Glutamatergic neuron (in vitro differentiated cells): ENCODE measurements around the gene DUS2. TPM values are rescaled to one million over a fixed set of nuclear protein-coding genes. Genes with fewer than 3 reads are reported as not detected.

ENCODE experiments used
- DNase-seq: peaks from one replicate; pipeline ENCODE4 v3.0.0; 2022
- H3K27ac Mint-ChIP-seq: one replicate; pipeline ENCODE4 v1.8.0; 2020; ENCODE audit warnings: mild to moderate bottlenecking, mixed read lengths, inconsistent platforms; ENCODE audit not compliant: unreplicated experiment
- H3K27me3 Mint-ChIP-seq: one replicate; pipeline ENCODE4 v1.8.0; 2020; ENCODE audit warnings: mild to moderate bottlenecking, moderate library complexity, mixed read lengths, inconsistent platforms; ENCODE audit not compliant: unreplicated experiment
- H3K36me3 Mint-ChIP-seq: one replicate; pipeline ENCODE4 v1.8.0; 2020; ENCODE audit warnings: mild to moderate bottlenecking, mixed read lengths, inconsistent platforms; ENCODE audit not compliant: unreplicated experiment
- H3K4me1 Mint-ChIP-seq: one replicate; pipeline ENCODE4 v1.8.0; 2020; ENCODE audit warnings: mild to moderate bottlenecking, low read depth, mixed read lengths, inconsistent platforms; ENCODE audit not compliant: unreplicated experiment
- H3K4me3 Mint-ChIP-seq: one replicate; pipeline ENCODE4 v1.8.0; 2020; ENCODE audit warnings: mild to moderate bottlenecking, mixed read lengths, inconsistent platforms; ENCODE audit not compliant: unreplicated experiment
- H3K9me3 Mint-ChIP-seq: one replicate; pipeline ENCODE4 v1.8.0; 2020; ENCODE audit warnings: mild to moderate bottlenecking, moderate library complexity, mixed read lengths, inconsistent platforms; ENCODE audit not compliant: unreplicated experiment
- total RNA-seq: library from RNA; stranded (reverse); fragmentation: NEBNext Ultra II Directional; extraction: Animal tissue kit (Norgen Biotek cat#: 25700); gene quantifications from one replicate; pipeline ENCODE4 v1.2.1, GENCODE V29; 2021; ENCODE audit not compliant: unreplicated experiment
- TF ChIP-seq, protein P1 (sequence below): fragments of 200-600 bp; sonication (generic); IDR thresholded peaks from one replicate; pipeline ENCODE4 v1.5.0; 2021; ENCODE audit not compliant: partially characterized antibody, unreplicated experiment

DUS2 gene
- total RNA-seq, 1 donor from 2014 or later = 21.0 TPM

DNA sequence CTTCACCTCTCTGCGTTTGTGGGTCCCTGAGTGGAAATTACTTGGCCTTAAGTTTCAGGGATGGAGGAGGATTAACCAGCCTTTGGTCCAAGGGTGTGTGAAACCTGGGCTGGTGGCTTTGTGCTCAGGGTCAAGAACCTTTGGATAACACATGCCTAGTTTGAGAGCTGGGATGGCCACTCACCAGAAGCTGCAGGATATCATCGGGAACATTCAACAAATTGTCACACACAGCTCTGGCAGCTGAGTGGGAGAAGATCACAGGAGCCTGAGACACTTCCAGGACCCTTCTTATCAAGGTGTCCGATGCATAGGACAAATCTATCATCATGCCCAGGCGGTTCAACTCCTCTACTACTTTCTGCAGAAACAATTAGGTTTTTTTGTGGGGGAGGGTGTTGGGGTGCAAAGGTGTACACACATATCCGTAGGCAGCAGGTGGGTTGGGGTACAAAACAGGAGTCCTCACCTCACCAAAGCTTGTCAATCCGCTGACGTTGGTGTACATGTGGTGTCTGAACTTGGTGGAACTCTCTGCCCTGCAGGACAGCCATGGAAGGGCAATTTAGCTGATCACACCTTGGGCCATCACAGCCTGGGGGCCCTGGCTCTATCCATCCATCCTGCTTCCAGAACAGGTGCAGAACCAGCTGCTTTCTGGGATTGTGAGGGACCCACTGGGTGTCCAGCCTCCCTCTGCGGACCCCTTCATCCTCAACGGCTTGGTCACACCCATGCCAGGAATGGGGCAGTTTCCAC is 45.4 kb upstream of the DUS2 start:
- DNase-seq = no peak
- Mint-ChIP-seq H3K27ac (no peak overlapping the region), H3K27me3 (no peaks in the 10 kb centered on the region), H3K36me3 (peaks cover under 1% of the 10 kb centered on the region), H3K9me3 (peaks cover 5% of the 10 kb centered on the region), H3K4me3 (no peak overlapping the region), H3K4me1 (peaks cover 2% of the 10 kb centered on the region)
- TF ChIP-seq, protein P1, sequence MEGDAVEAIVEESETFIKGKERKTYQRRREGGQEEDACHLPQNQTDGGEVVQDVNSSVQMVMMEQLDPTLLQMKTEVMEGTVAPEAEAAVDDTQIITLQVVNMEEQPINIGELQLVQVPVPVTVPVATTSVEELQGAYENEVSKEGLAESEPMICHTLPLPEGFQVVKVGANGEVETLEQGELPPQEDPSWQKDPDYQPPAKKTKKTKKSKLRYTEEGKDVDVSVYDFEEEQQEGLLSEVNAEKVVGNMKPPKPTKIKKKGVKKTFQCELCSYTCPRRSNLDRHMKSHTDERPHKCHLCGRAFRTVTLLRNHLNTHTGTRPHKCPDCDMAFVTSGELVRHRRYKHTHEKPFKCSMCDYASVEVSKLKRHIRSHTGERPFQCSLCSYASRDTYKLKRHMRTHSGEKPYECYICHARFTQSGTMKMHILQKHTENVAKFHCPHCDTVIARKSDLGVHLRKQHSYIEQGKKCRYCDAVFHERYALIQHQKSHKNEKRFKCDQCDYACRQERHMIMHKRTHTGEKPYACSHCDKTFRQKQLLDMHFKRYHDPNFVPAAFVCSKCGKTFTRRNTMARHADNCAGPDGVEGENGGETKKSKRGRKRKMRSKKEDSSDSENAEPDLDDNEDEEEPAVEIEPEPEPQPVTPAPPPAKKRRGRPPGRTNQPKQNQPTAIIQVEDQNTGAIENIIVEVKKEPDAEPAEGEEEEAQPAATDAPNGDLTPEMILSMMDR = no peak

GRCh38 chr16:67979955-67980678 is 43.0 kb upstream of the DUS2 start, which contains the start of gene DPEP3:
DPEP3 (minus strand) TSS chr16:67980499; CDS start chr16:67980380, 119 bp downstream.
- TF ChIP-seq, protein P1 = peak; percentile 28
- Mint-ChIP-seq H3K36me3 (peaks cover 5% of the 10 kb centered on the region), H3K27ac (no peak within 1 kb of the TSS), H3K9me3 (peaks cover 9% of the 10 kb centered on the region), H3K4me3 (no peak within 1 kb of the TSS), H3K27me3 (no peaks in the 10 kb centered on the region), H3K4me1 (peaks cover 4% of the 10 kb centered on the region)
- peak; percentile 34 for DNase-seq

- H3K27ac Mint-ChIP-seq = no peak overlapping the region
- TF ChIP-seq, protein P1 = no peak
- H3K4me1 Mint-ChIP-seq = peaks cover 2% of the 10 kb centered on the region
- peaks cover 5% of the 10 kb centered on the region for H3K9me3 Mint-ChIP-seq
- H3K27me3 Mint-ChIP-seq = no peaks in the 10 kb centered on the region
- H3K4me3 Mint-ChIP-seq = no peak overlapping the region
- peaks cover 5% of the 10 kb centered on the region for H3K36me3 Mint-ChIP-seq
- no peak for DNase-seq
These were observed 40.9 kb upstream of the DUS2 start for GRCh38 chr16:67982011-67982696.

- no peak for DNase-seq
- peaks cover 2% of the 10 kb centered on the region for H3K4me1 Mint-ChIP-seq
- peaks cover 6% of the 10 kb centered on the region for H3K27me3 Mint-ChIP-seq
- TF ChIP-seq, protein P1 = no peak
- H3K4me3 Mint-ChIP-seq = no peak overlapping the region
- H3K36me3 Mint-ChIP-seq = peaks cover 5% of the 10 kb centered on the region
- H3K27ac Mint-ChIP-seq = no peak overlapping the region
- H3K9me3 Mint-ChIP-seq = peaks cover 11% of the 10 kb centered on the region
These were observed 36.1 kb upstream of the DUS2 start for GRCh38 chr16:67986949-67987348.
